IPS DF 19.7 (cell line): ENCODE results near the gene SIAH2.
A peak's percentile ranks its signal among the peaks of the same experiment; 100 is the strongest.

Experiments used
- DNase-seq: peaks from one replicate; pipeline ENCODE4 v3.0.0-alpha.2; 2013; ENCODE audit warnings: low read depth, low spot score

The SIAH2 gene

DNA sequence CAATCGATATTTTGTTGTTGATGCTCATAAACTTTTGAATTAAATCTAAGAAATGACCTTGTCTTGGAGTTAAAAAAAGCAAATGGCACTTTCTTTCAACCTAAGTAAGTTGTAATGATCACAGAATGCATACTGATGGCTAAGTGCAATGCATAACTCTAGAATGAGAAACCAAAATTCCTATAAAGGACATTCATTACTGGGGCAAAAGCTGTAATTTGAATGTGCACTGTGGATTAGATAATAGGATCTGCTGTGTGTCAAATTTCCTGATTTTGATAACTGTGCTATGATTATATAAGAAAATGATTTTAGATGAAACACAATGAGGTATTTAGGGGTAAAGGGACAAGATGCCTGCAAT lies 14.3 kb downstream of the SIAH2 start:
- no peak for DNase-seq

DNA sequence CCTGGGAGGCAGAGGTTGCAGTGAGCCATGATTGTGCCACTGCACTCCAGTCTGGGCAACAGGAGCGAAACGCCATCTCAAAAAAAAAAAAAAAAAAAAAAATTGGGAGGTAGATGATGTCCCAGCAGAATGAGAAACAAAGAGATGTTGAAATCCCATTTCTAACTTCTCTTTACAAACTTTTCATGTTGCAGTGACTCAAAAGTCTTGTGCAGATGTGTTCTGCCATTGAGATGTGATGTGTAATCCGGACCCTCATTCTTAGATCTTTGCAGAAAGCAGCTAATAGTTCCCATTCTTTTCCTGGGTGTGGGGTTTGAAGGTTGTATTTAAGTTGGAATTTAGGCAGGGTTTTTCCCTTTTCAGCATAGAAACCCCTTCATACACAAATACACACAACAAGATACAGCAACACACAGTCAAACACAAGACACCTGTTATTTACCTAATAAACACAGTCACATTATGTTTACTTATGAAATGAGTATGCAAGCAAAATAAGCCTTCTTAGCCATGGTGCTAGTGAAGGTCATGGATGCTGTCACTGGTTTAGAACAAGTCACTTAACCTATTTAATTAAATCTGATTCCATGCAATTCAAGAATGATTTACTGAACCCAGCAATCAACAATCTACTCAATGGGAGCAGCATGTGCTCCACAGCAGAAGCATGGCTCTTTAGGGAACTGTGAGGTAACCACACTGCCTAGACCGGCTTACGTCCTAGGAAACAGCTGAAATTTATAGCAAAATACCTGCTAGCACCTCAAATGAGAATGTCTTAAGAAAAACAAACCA lies 14.9 kb downstream of the SIAH2 start:
- no peak for DNase-seq

DNA sequence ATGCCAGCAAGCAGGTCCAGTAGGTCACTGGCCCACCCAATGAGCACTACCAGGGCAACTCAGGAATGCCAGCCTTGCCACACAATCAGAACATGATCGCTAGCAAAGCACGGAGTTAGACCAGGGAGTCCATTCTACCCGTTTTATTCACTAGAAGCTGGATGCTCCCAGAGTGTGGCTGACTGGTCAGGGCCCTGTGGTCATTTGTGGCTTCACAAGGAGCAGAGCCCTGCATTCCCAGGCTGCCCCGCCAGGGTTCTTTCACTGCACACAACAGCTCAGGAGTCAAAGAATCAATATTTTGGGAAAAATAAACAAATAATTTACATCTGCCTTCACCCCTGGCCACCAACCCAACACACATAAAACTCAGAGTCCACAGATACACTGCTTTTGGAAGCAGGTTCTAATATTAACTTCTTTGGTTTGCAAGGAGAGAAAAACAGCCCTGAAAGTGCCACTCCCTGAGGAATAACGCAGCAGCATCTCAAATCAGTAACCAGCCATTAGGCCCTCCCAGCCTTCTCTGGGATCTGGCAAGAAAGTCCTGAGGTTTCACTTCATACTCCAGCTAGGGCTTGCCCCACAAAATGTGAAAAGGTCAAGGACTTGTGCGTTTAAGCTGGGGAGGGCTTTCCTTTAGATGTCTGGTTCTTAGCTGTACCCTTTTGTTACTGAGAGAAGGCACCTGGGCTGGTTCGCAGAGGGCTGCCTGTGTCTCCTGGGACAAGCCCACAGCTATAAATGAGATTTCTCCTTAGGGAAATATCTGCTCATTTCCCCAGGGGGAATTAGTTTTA lies 16.0 kb downstream of the SIAH2 start:
- DNase-seq: no peak

DNA sequence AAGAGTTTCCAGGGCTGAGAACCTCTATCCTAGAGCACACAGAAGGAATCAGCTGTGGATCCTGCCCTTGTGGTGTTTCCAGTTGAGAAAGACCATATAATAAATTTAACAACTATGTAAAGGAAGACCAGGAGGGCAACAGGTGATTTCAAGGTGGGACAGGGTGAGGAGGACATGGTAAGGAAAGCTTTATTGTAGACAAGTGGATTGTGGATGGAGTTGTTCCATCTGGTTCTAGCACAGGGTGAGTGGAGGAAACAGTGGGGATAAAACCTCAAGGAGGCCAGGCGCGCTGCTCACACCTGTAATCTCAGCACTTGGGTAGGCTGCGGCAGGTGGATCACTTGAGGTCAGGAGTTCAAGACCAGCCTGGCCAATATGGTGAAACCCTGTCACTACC lies 17.1 kb downstream of the SIAH2 start:
- DNase-seq: no peak

DNA sequence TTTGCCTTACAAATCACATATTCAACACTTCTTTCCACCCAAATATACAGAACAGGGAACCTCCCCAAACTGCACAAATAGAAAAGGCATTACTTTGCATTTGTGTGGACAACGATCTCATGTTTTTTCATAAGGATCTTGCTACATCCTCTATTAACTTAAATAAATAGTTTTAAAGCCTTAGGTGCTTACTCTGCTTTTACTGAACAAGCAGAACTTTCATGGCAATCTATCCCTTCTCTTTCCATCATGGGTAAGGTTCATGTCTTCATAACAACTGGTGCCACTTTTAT lies 18.1 kb downstream of the SIAH2 start:
- no peak for DNase-seq

DNA sequence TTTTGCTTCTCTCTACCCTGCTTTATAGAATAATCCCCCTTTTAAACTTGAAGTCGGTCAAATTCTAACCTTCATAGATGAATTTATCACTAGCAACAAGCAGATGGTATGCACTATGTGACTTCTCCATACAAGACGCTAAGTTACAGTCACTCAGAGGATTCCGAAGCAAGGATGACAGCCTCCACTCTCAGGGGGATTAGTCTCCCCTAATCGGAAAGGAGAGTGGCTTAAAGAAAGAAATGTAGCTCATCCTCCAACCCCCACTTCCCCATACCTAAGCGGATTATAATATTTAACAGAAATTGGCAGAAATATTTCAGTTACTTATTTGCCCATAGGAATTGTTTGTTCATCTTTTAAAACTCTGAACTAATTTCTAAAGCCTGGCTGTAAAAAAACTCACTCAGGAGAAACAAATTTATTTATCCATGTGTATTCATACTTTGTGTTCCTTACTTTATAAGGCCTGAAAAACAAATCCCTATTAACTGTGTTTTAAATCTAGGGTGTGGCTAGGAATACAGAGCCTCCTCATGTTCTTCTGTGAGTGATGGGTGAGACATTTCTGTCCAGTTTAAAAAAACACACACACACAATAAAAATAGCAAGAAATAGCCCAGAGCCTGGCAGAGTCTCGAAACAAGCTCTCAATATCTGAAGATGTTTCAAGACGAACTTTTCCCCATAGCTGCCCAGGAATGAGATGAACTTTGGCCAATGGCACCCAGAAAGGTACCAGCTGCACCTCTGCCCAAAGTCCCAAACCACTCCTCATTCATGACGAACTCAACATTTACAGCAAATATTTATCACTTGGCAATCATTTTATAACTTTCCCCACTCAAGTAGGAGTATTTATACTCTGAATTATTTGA lies 18.7 kb downstream of the SIAH2 start:
- no peak for DNase-seq

DNA sequence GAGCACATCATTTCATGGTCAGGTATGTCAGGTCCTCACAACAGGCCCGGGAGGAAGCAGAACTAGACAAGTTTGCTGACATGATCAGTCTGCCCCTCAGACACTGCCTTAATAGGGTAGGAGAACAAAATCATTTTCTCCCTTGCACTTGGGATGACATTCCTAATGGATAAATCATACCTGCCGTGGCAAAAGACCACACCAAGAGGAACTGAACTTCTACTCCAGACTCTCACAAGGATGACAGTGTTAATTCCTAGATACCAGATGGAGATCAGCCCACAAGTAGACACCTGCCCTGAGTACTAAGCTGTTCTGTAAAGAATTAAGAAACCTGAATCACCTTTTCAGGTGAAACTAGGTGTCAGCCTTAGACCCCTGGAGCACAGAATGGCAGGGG lies 19.5 kb downstream of the SIAH2 start:
- no peak for DNase-seq

DNA sequence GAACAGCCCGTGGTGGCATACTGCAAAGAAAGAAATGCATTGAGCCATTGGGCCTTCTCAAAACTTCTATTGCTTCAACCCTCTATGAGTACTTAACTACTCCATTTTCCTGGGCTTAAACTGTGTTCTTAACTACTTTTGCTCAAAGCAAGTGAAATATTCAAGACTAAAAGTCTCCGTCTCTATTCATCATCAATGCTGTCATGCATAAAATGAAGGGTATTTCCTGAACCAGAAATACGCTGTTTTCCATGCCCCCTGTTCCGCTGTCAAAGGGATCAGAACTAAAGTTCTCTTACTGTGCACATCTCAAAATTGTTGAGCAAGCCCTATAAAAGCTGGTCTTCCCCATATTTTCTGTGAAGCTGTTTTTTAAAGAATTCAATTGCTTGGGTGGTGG lies 20.3 kb downstream of the SIAH2 start:
- DNase-seq: no peak

DNA sequence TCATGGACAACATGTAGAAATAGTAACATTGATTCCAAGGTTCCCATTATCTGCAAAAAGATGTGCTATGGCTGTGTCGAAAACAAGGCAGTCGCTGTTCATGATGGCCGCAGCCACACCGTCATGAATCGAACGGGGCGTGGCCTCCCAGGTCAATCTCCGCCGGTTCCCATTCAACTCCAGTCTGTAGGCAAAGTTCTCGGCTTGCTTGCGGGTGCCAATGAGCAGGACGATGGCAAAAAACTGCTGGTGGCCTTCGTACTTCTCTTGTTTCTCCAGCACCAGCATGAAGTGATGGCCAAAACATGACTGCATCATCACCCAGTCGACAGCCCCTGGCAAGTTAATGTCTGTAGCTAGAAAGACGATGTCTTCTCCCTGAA lies 20.8 kb downstream of the SIAH2 start:
- DNase-seq: no peak

DNA sequence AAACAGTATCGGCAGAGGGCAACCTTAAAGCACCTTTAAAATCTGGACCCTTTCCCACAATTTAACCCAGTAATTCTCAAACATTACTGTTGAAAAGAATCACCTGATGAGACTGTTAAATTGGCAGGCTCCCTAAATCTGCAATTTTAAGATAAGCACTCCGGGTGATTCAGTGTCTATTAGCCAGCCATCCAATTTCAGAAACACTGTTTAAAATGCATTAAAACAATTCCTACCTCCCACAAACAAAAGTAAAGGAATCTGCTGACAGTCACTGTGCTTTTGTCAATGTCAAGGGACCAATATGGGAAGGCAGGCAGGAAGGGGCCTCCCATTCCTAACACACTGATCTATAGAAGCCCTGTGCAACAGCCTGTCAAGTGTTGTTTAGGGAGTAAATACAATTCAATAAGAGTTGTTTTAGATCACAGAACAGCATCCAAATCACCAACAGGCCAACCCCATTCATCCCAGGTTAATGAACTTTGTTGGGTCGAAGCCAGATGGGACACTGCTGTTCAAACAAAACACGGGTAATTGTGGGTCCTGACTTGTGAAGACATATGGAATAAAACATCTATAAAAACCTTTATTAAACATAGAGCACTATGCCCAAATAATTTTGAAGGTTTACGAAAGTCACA lies 21.4 kb downstream of the SIAH2 start:
- DNase-seq: no peak

DNA sequence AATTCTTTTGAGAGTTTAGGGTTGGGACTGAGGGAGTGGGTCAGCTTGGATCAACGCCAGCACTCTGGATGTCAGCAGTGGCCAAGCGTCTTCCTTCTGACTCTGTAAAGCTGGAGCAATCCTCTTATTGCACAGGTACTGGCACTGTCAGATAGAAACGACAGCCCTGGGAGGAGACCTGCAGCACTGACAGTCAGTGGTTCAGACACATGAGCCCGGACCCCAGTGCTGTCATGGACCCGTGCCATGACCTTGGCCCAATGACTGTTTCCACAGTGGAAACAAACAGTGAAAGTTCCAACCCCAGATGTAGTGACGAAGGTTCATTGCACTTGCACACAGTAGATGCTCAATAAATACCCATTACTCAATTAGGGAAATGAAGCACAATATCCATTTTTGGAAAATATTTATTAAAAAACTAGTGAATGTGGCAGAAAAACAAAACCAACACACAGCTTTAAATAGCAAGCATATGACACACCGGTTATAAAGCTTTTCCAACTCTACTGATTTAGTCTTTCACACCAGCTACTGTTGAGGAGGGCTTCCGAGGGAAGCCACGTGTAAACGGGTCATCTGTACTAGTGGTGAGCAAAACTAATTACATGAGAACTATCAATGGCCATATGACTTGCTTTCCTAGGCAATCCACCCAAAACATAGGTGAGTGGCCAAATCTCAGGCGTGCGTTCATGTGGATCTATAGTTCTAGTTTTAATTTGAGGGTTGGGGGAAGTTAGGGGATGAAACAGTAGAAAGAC lies 22.1 kb downstream of the SIAH2 start:
- no peak for DNase-seq

DNA sequence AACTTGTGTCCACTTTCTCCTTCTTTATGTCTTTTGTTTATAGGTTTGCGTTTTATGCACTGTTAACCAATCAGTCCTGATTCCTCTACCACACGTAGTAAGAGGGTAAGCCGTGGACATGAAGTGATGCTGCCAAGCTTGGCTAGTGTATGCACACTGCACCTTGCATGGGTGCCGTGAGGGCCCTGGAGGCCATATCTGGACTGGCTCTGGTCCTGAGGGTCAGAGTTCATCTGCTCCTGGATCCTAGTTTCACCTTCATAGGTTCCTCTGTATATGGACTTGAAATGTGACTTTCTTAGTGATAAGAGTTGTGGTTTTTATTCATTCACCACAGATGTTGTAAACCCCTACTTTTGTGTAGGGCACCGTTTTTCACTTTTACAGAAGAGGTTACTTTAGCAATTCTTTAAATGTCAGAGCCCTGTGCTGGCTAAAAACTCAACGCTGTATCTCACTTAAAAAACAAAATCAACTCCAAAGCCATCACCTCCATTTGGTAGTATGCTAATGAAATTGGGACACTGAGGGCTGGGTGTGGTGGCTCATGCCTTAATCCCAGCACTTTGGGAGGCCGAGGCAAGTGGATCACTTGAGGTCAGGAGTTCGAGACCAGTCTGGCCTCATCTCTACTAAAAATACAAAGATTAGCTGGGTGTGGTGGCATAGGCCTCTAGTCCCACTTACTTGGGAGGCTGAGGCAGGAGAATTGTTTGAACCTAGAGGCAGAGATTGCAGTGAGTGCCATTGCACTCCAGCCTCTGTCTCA lies 22.9 kb downstream of the SIAH2 start:
- DNase-seq: no peak

DNA sequence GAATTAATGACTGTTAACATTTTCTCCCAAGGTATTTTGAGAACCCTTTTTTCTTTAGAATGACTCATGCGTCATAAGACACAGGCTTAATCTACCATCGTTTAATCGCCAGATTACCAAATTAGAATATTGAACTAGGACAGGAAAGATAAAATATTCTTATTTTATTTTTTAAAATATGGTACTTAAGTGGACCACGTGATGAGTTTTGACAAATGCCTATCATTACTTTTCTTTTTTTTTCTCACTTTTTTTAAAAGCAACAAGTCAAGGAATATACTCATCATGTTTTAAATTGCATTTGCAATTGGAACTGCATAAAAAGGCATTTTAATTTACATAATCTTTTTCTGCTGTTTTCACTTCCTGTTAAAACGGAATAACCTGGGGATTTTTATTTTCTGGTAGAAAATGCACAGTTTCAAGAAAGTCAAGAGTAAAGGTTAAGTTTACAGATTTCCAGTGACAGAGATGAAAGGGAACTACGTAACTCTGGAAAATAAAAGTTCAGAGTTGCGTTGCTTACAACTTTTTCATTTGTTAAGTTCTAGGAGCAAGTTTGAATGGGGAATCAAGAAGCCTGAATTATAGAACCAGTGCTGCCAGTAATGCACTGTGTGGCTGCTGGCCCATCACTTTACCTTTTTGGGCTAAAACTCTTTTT lies 23.6 kb downstream of the SIAH2 start:
- DNase-seq: no peak

DNA sequence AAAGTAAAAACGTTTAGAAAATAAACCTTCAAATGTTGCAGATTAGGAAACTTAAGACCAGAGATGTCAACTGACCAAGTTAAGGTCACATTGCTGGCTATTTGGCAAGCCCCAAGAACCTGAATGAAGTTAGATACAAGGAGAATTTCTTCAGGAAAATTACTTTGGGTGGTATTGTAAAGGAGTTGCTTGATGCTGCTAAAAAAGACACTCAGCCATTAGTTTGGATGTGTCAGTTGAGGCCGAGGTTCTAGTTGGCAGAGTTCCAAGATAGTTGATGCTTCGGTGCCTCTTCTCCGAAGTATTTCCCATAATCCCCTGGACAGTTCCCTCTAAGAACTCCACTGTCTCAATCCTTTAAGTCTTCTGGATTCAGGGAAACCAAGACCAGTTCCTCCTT lies 24.3 kb downstream of the SIAH2 start:
- DNase-seq: no peak

DNA sequence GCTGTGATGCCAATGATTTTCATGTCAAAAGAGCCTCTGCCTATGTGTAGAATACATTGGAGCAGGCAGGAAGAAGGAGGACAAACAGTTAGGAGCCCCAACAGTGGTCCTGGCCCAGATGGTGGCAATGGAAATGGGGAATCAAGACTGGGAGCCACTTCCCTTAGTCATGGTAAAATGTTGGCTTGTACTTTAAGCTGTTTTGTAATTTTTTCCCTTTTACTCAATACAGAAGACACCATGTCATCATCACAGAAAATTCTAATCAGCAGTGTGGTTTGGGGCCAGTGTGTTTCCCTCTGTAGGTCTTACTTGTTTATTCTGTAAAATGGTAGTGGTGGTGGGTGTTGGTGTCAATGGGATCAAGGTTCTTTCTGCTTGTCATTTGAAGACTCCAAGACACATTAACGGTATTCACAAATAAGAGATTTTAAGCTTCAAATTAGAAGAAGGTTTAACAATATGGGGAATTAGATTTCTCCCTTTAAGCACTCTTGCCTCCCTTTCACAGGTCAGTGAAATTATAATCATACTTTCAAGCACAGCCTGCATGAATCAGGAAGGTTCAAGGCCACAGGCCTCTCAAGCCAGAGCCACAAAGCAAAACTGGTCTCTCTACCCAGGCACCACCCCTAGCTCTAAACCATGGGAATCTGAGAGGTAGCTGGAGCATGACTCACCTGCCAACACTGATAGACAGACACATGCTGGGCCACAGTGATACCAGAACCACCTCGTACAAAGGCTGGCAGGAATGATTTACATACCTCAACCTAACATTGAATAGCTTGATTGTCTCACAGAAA lies 24.9 kb downstream of the SIAH2 start:
- DNase-seq: no peak

DNA sequence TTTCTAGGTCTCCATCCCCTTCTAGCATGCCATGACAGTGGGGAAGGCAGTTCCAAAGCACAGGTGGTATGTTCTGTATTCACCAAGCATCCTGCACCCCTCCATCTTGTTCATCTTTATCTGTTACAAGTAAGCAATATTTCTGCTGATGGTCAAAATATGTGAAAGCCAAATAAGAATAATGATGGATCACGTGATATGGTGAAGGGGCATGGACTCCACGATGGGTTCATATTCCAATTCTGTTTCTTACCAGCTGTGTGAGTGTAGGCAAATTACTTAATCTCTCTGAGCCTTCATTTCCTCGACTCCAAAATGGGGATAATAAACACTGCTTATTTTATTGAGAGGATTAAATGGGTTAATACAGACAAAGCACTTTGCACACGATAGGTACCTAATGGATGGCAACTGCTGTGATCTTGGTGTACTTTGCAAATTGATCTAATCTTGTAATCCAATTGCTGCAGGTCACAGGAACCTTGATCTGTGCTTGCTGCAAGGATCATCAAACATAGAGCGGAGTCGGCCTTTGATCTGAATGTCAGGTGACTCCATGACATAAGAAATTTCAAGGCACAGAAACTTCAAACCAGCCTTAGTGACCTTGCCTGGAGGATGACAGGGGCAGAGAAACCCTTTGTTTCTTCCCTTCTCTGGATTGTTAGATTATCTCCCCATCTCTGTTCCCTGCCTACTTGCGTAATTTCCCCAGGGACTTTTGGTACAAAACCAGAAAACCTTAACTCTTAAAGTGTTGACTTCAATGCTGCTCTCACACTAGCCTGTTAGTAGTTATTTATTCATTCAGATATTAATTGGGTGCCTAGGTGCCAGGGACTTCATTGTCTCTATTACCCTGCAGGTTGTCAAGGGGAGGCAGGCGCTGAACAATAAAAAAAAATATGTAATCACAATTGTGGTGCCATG lies 25.8 kb downstream of the SIAH2 start:
- no peak for DNase-seq

DNA sequence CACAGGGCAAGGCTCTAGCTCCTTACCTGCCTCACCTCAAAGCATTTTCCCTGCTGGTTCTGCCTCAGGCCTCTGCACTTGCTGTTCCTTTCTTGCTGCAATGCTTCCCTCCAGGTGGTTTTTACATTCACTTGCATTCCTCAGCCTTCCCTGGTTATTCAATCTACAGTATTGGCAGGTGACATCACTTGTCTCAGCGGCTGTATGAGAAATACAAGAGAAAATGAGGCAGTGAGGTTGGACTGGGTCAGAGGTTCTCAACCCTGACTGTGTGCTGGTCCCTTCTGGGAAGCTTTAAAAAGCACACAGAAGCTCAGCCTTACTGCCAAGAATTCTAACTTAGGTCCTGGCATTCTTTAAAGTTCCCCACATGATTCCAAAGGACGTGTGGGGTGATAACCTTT lies 26.7 kb downstream of the SIAH2 start:
- peak; percentile 56 for DNase-seq

DNA sequence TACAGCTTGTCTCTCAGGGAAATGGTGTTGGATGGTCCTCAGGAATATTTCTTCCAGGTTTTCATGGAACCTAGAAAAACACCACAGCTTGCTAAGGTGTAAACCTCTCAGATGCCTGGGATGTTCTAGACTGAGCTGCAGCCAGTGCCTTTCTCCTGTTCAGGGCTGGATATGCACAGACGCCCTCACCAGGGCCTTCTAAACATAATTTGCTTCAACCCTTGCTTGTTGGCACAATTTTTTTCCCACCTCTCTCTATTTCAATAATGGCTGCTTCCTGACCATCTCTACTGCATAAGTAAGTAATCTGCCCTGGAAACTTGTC lies 28.2 kb downstream of the SIAH2 start:
- DNase-seq: no peak
